SK-N-SH treated with all-trans-retinoic acid at 6 μM for 48 hours (cell line): ENCODE measurements around the gene GGN.

ENCODE experiments used
- ATAC-seq: fragments of 200-7000 bp; cut with Tn5 transposase; 3 replicates; pipeline ENCODE4 v1.9.1; 2020; ENCODE audit warnings: mild to moderate bottlenecking, moderate library complexity
- BACH2 ChIP-seq: fragments of 250-450 bp; sonication (Bioruptor Pico); IDR thresholded peaks from 2 replicates; pipeline ENCODE4 v1.9.0; 2021; ENCODE audit warnings: mild to moderate bottlenecking, borderline replicate concordance
- CREB5 ChIP-seq: fragments of 250-450 bp; sonication (Bioruptor Pico); IDR thresholded peaks from 2 replicates; pipeline ENCODE4 v1.5.1; 2020; ENCODE audit warnings: low read depth, mild to moderate bottlenecking, moderate library complexity
- CSDC2 ChIP-seq: fragments of 250-450 bp; sonication (Bioruptor Pico); IDR thresholded peaks from 2 replicates; pipeline ENCODE4 v1.5.0; 2020; ENCODE audit warnings: mild to moderate bottlenecking, moderate library complexity
- ESRRG ChIP-seq: fragments of 250-450 bp; sonication (Bioruptor Pico); IDR thresholded peaks from 2 replicates; pipeline ENCODE4 v1.6.1; 2021; ENCODE audit warnings: mild to moderate bottlenecking
- ISL1 ChIP-seq: fragments of 250-450 bp; sonication (Bioruptor Pico); IDR thresholded peaks from 2 replicates; pipeline ENCODE4 v2.1.2; 2022; ENCODE audit warnings: mild to moderate bottlenecking, moderate library complexity
- OSR1 ChIP-seq: fragments of 250-450 bp; sonication (Bioruptor Pico); IDR thresholded peaks from 2 replicates; pipeline ENCODE4 v1.8.0; 2022; ENCODE audit warnings: moderate library complexity, mild to moderate bottlenecking, inconsistent platforms
- PPARA ChIP-seq: fragments of 250-450 bp; sonication (Bioruptor Pico); IDR thresholded peaks from 2 replicates; pipeline ENCODE4 v1.5.0; 2020; ENCODE audit warnings: mild to moderate bottlenecking, borderline replicate concordance
- TCF4 ChIP-seq: fragments of 250-450 bp; sonication (Bioruptor Pico); IDR thresholded peaks from 2 replicates; pipeline ENCODE4 v1.8.0; 2021; ENCODE audit warnings: mild to moderate bottlenecking, moderate library complexity, borderline replicate concordance
- TSHZ2 ChIP-seq: fragments of 250-450 bp; sonication (Bioruptor Pico); IDR thresholded peaks from 2 replicates; pipeline ENCODE4 v1.5.0; 2020; ENCODE audit warnings: mild to moderate bottlenecking, moderate library complexity
- ZC3H10 ChIP-seq: fragments of 250-450 bp; sonication (Bioruptor Pico); IDR thresholded peaks from 2 replicates; pipeline ENCODE4 v1.5.1; 2021; ENCODE audit warnings: mild to moderate bottlenecking, moderate library complexity
- ZFP3 ChIP-seq: fragments of 250-450 bp; sonication (Bioruptor Pico); IDR thresholded peaks from 2 replicates; pipeline ENCODE4 v1.5.0; 2020; ENCODE audit warnings: mild to moderate bottlenecking, moderate library complexity
- ZFP30 ChIP-seq: fragments of 450-650 bp; formaldehyde crosslinking; IDR thresholded peaks from 2 replicates; pipeline ENCODE4 v1.5.0; 2022; ENCODE audit warnings: mild to moderate bottlenecking, moderate library complexity
- ZNF565 ChIP-seq: fragments of 450-650 bp; formaldehyde crosslinking; conservative IDR thresholded peaks from 2 replicates; pipeline ENCODE4 v1.5.0; 2020; ENCODE audit warnings: low read depth, mild to moderate bottlenecking, moderate library complexity
- ZNF70 ChIP-seq: fragments of 450-650 bp; formaldehyde crosslinking; IDR thresholded peaks from 2 replicates; pipeline ENCODE4 v1.5.0; 2020; ENCODE audit warnings: mild to moderate bottlenecking, moderate library complexity
- ZNF8 ChIP-seq: fragments of 450-650 bp; formaldehyde crosslinking; IDR thresholded peaks from 2 replicates; pipeline ENCODE4 v1.5.0; 2020; ENCODE audit warnings: mild to moderate bottlenecking, moderate library complexity
- TF ChIP-seq, protein P1 (sequence below): fragments of 250-450 bp; sonication (Bioruptor Pico); IDR thresholded peaks from 2 replicates; pipeline ENCODE4 v1.8.0; 2020; ENCODE audit warnings: mild to moderate bottlenecking, moderate library complexity, borderline replicate concordance

The GGN gene

DNA sequence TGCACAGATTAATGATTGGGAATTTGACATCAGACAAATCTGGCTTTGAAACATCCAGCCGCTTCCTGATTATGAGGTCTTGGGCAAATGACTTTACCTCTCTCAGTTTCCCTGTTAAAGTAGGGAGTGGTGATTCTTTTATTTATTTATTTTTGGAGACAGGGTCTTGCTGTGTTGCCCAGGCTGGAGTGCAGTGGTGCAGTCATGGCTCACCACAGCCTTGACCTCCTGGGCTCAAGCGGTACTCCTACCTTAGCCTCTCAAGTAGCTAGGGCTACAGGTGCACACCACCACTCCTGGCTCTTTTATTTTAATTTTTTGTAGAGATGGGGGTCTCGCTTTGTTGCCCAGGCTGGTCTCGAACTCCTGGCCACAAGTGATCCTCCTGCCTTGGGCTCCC is 10.8 kb downstream of the GGN start (continued):
- TF ChIP-seq TSHZ2 (CRISPR knock-in tag): no peak
- TF ChIP-seq CREB5 (CRISPR knock-in tag): no peak
- TF ChIP-seq, protein P1, sequence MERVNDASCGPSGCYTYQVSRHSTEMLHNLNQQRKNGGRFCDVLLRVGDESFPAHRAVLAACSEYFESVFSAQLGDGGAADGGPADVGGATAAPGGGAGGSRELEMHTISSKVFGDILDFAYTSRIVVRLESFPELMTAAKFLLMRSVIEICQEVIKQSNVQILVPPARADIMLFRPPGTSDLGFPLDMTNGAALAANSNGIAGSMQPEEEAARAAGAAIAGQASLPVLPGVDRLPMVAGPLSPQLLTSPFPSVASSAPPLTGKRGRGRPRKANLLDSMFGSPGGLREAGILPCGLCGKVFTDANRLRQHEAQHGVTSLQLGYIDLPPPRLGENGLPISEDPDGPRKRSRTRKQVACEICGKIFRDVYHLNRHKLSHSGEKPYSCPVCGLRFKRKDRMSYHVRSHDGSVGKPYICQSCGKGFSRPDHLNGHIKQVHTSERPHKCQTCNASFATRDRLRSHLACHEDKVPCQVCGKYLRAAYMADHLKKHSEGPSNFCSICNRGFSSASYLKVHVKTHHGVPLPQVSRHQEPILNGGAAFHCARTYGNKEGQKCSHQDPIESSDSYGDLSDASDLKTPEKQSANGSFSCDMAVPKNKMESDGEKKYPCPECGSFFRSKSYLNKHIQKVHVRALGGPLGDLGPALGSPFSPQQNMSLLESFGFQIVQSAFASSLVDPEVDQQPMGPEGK: no peak
- TF ChIP-seq ZFP30 (CRISPR knock-in tag): no peak

DNA sequence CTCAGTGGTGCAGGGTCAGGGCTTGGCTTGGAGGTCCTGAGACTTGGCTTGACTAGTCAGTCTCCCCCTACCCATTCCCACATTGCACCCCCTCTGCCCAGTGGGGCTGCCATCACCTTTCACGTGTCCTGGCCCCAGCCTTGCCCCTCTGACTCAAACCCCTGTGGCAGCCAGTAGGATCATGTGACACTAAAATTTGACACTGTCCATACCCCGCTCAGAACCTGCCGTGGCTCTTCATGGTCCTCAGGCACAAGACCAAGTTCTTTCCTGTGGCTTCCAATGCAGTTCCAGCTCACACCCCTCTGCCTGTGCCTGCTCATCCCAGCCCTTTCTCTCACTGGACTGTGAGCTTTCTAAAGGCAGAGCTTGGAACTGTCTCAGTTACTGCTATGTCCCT is 11.3 kb downstream of the GGN start:
- TF ChIP-seq ISL1 (CRISPR knock-in tag): no peak
- no peak for TF ChIP-seq ZNF565 (CRISPR knock-in tag)
- TF ChIP-seq TSHZ2 (CRISPR knock-in tag): no peak
- no peak for TF ChIP-seq CREB5 (CRISPR knock-in tag)
- no peak for TF ChIP-seq ZFP3 (CRISPR knock-in tag)

DNA sequence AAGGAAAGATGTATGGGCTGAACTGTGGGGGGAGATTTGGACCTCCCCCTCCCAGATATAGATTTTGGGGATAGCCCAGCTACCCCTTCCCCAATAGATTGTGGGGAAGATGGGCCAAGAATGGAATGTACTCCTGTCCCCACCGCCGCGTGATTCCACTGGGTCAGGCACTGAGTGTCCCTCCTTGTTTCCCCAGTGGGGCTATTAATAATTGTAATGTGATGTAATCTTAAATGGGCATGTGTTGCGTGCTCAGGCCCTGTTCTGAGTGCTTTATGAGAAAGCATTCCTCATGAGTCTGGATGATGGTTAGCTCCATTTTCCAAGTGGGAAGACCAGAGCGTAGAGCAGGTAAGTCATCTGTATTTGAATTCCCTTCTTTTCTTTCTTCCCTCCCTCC is 12.1 kb downstream of the GGN start:
- TF ChIP-seq PPARA (CRISPR knock-in tag): no peak
- no peak for TF ChIP-seq TCF4
- TF ChIP-seq CREB5 (CRISPR knock-in tag): no peak
- TF ChIP-seq ZFP3 (CRISPR knock-in tag): no peak
- no peak for TF ChIP-seq ESRRG
- TF ChIP-seq OSR1 (CRISPR knock-in tag): no peak
- TF ChIP-seq ZC3H10: no peak
- no peak for TF ChIP-seq CSDC2
- no peak for TF ChIP-seq ZNF8 (CRISPR knock-in tag)
- TF ChIP-seq ZNF70 (CRISPR knock-in tag): no peak
- no peak for TF ChIP-seq ISL1 (CRISPR knock-in tag)
- TF ChIP-seq, protein P1: no peak
- TF ChIP-seq BACH2 (CRISPR knock-in tag): no peak
- TF ChIP-seq, all 23 proteins: peak for 0
- ATAC-seq: no peak

More for the DNA sequence above, 11.3 kb downstream of the GGN start:
- no peak for ATAC-seq
